SK-N-SH treated with all-trans-retinoic acid at 6 μM for 48 hours (cell line): ENCODE results near the gene HES4.

Experiments used
- ARNTL ChIP-seq: fragments of 450-650 bp; formaldehyde crosslinking; IDR thresholded peaks from 2 replicates; pipeline ENCODE4 v1.5.0; 2020; ENCODE audit warnings: low read depth, mild to moderate bottlenecking, moderate library complexity, borderline replicate concordance
- BACH2 ChIP-seq: fragments of 250-450 bp; sonication (Bioruptor Pico); IDR thresholded peaks from 2 replicates; pipeline ENCODE4 v1.9.0; 2021; ENCODE audit warnings: mild to moderate bottlenecking, borderline replicate concordance
- ESRRG ChIP-seq: fragments of 250-450 bp; sonication (Bioruptor Pico); IDR thresholded peaks from 2 replicates; pipeline ENCODE4 v1.6.1; 2021; ENCODE audit warnings: mild to moderate bottlenecking
- ISL1 ChIP-seq: fragments of 250-450 bp; sonication (Bioruptor Pico); IDR thresholded peaks from 2 replicates; pipeline ENCODE4 v2.1.2; 2022; ENCODE audit warnings: mild to moderate bottlenecking, moderate library complexity
- OSR1 ChIP-seq: fragments of 250-450 bp; sonication (Bioruptor Pico); IDR thresholded peaks from 2 replicates; pipeline ENCODE4 v1.8.0; 2022; ENCODE audit warnings: moderate library complexity, mild to moderate bottlenecking, inconsistent platforms
- RARB ChIP-seq: fragments of 250-450 bp; sonication (Bioruptor Pico); IDR thresholded peaks from 2 replicates; pipeline ENCODE4 v1.8.0; 2021; ENCODE audit warnings: mild to moderate bottlenecking, moderate library complexity
- ZFP3 ChIP-seq: fragments of 250-450 bp; sonication (Bioruptor Pico); IDR thresholded peaks from 2 replicates; pipeline ENCODE4 v1.5.0; 2020; ENCODE audit warnings: mild to moderate bottlenecking, moderate library complexity
- ZFP30 ChIP-seq: fragments of 450-650 bp; formaldehyde crosslinking; IDR thresholded peaks from 2 replicates; pipeline ENCODE4 v1.5.0; 2022; ENCODE audit warnings: mild to moderate bottlenecking, moderate library complexity
- ZNF70 ChIP-seq: fragments of 450-650 bp; formaldehyde crosslinking; IDR thresholded peaks from 2 replicates; pipeline ENCODE4 v1.5.0; 2020; ENCODE audit warnings: mild to moderate bottlenecking, moderate library complexity
- ZNF8 ChIP-seq: fragments of 450-650 bp; formaldehyde crosslinking; IDR thresholded peaks from 2 replicates; pipeline ENCODE4 v1.5.0; 2020; ENCODE audit warnings: mild to moderate bottlenecking, moderate library complexity
- TF ChIP-seq, protein P1 (sequence below): fragments of 250-450 bp; sonication (Bioruptor Pico); IDR thresholded peaks from 2 replicates; pipeline ENCODE4 v1.5.1; 2020; ENCODE audit warnings: low read depth, mild to moderate bottlenecking, moderate library complexity
- TF ChIP-seq, protein P2 (sequence below): fragments of 250-450 bp; sonication (Bioruptor Pico); IDR thresholded peaks from 2 replicates; pipeline ENCODE4 v1.8.0; 2020; ENCODE audit warnings: mild to moderate bottlenecking, moderate library complexity, borderline replicate concordance
- TF ChIP-seq, protein P3 (sequence below): fragments of 250-450 bp; sonication (Bioruptor Pico); IDR thresholded peaks from 2 replicates; pipeline ENCODE4 v1.8.0; 2021; ENCODE audit warnings: low read depth, mild to moderate bottlenecking, moderate library complexity, borderline replicate concordance
- TF ChIP-seq, protein P4 (sequence below): fragments of 250-450 bp; sonication (Bioruptor Pico); IDR thresholded peaks from 2 replicates; pipeline ENCODE4 v1.5.0; 2020; ENCODE audit warnings: mild to moderate bottlenecking, moderate library complexity

DNA sequence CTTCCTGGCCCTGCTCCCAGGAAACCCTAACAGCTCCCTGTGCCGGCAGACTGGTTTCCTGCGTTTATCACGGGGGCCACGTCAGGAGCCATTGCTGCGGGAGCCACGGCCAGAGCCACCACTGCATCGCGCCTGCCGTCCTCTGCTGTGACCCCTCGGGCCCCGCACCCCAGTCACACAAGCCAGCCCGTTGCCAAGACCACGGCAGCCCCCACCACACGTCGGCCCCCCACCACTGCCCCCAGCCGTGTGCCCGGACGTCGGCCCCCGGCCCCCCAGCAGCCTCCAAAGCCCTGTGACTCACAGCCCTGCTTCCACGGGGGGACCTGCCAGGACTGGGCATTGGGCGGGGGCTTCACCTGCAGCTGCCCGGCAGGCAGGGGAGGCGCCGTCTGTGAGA lies 48.1 kb upstream of the HES4 start:
- TF ChIP-seq, protein P1, sequence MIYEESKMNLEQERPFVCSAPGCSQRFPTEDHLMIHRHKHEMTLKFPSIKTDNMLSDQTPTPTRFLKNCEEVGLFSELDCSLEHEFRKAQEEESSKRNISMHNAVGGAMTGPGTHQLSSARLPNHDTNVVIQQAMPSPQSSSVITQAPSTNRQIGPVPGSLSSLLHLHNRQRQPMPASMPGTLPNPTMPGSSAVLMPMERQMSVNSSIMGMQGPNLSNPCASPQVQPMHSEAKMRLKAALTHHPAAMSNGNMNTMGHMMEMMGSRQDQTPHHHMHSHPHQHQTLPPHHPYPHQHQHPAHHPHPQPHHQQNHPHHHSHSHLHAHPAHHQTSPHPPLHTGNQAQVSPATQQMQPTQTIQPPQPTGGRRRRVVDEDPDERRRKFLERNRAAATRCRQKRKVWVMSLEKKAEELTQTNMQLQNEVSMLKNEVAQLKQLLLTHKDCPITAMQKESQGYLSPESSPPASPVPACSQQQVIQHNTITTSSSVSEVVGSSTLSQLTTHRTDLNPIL (CRISPR knock-in tag), result no peak
- TF ChIP-seq ESRRG (CRISPR knock-in tag) (no peak), ZFP3 (CRISPR knock-in tag) (no peak), ZNF8 (CRISPR knock-in tag) (no peak), ZNF70 (CRISPR knock-in tag) (no peak), ARNTL (CRISPR knock-in tag) (no peak), ISL1 (no peak), RARB (CRISPR knock-in tag) (no peak), OSR1 (CRISPR knock-in tag) (no peak), BACH2 (CRISPR knock-in tag) (no peak), ZFP30 (CRISPR knock-in tag) (no peak)
- TF ChIP-seq, protein P2, sequence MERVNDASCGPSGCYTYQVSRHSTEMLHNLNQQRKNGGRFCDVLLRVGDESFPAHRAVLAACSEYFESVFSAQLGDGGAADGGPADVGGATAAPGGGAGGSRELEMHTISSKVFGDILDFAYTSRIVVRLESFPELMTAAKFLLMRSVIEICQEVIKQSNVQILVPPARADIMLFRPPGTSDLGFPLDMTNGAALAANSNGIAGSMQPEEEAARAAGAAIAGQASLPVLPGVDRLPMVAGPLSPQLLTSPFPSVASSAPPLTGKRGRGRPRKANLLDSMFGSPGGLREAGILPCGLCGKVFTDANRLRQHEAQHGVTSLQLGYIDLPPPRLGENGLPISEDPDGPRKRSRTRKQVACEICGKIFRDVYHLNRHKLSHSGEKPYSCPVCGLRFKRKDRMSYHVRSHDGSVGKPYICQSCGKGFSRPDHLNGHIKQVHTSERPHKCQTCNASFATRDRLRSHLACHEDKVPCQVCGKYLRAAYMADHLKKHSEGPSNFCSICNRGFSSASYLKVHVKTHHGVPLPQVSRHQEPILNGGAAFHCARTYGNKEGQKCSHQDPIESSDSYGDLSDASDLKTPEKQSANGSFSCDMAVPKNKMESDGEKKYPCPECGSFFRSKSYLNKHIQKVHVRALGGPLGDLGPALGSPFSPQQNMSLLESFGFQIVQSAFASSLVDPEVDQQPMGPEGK, result no peak
- TF ChIP-seq, protein P3, sequence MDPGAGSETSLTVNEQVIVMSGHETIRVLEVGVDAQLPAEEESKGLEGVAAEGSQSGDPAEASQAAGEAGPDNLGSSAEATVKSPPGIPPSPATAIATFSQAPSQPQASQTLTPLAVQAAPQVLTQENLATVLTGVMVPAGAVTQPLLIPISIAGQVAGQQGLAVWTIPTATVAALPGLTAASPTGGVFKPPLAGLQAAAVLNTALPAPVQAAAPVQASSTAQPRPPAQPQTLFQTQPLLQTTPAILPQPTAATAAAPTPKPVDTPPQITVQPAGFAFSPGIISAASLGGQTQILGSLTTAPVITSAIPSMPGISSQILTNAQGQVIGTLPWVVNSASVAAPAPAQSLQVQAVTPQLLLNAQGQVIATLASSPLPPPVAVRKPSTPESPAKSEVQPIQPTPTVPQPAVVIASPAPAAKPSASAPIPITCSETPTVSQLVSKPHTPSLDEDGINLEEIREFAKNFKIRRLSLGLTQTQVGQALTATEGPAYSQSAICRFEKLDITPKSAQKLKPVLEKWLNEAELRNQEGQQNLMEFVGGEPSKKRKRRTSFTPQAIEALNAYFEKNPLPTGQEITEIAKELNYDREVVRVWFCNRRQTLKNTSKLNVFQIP (CRISPR knock-in tag), result no peak
- TF ChIP-seq, protein P4, sequence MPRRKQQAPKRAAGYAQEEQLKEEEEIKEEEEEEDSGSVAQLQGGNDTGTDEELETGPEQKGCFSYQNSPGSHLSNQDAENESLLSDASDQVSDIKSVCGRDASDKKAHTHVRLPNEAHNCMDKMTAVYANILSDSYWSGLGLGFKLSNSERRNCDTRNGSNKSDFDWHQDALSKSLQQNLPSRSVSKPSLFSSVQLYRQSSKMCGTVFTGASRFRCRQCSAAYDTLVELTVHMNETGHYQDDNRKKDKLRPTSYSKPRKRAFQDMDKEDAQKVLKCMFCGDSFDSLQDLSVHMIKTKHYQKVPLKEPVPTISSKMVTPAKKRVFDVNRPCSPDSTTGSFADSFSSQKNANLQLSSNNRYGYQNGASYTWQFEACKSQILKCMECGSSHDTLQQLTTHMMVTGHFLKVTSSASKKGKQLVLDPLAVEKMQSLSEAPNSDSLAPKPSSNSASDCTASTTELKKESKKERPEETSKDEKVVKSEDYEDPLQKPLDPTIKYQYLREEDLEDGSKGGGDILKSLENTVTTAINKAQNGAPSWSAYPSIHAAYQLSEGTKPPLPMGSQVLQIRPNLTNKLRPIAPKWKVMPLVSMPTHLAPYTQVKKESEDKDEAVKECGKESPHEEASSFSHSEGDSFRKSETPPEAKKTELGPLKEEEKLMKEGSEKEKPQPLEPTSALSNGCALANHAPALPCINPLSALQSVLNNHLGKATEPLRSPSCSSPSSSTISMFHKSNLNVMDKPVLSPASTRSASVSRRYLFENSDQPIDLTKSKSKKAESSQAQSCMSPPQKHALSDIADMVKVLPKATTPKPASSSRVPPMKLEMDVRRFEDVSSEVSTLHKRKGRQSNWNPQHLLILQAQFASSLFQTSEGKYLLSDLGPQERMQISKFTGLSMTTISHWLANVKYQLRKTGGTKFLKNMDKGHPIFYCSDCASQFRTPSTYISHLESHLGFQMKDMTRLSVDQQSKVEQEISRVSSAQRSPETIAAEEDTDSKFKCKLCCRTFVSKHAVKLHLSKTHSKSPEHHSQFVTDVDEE (CRISPR knock-in tag), result no peak
